Spleen (tissue), 7 donors: ENCODE results near the gene EYS.

Experiments used
- POLR2A ChIP-seq, 3 donors: fragments of 450-650 bp; IDR thresholded peaks; one replicate each; pipeline ENCODE4 v1.5.1; 2017; ENCODE audit warnings: antibody characterized with exemption in 3 of 3, mild to moderate bottlenecking in 1 of 3
- POLR2AphosphoS5 ChIP-seq, 3 donors: sonication (generic); formaldehyde crosslinking; IDR thresholded peaks; one replicate each; pipeline ENCODE4 v1.5.1; 2017; ENCODE audit warnings: antibody characterized with exemption in 3 of 3
- TF ChIP-seq, protein P1 (sequence below), 11 experiments: fragments of 200-600 bp in 7 of 11; fragments of 450-650 bp in 4 of 11; sonication (generic) in 4 of 11; IDR thresholded peaks in 8 of 11; conservative IDR thresholded peaks in 3 of 11; 1 replicate in 7 of 11; 2 replicates in 4 of 11; pipeline versions ENCODE4 v1.4.0 to v1.8.0; 2016 to 2021; ENCODE audit warnings: antibody characterized with exemption in 11 of 11, inconsistent platforms in 4 of 11, mild to moderate bottlenecking in 1 of 11
- donor health status: DM: no; HTN: no; CAD: no; lungs with moderate emphysema.
- donor health status: DM: no; HTN: no; CAD: no.
- donor health status: DM: no; HTN: no; CAD: no.

DNA sequence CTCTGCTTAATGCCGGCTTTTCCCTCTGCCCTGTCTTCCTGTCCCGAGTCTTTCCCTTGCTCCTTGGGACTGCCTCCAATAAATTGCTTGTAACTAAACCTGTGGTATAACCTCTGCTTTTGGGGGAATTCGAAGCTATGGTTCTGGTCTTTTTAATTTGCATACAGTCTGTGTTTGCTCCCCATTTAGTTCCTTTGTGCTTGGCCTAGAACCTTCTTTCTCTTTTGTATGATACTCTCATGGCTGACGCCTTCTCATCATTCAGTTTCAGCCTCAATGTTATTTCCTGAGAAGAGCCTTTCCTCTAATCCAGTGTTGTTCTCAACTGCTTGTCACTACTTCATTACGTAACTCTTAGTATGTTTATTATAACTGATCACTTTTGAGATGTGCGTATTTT, 1823.4 kb downstream of the EYS start:
- TF ChIP-seq, protein P1, sequence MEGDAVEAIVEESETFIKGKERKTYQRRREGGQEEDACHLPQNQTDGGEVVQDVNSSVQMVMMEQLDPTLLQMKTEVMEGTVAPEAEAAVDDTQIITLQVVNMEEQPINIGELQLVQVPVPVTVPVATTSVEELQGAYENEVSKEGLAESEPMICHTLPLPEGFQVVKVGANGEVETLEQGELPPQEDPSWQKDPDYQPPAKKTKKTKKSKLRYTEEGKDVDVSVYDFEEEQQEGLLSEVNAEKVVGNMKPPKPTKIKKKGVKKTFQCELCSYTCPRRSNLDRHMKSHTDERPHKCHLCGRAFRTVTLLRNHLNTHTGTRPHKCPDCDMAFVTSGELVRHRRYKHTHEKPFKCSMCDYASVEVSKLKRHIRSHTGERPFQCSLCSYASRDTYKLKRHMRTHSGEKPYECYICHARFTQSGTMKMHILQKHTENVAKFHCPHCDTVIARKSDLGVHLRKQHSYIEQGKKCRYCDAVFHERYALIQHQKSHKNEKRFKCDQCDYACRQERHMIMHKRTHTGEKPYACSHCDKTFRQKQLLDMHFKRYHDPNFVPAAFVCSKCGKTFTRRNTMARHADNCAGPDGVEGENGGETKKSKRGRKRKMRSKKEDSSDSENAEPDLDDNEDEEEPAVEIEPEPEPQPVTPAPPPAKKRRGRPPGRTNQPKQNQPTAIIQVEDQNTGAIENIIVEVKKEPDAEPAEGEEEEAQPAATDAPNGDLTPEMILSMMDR (IDR thresholded peaks at IDR 0.05 in 8 of 11, conservative IDR thresholded peaks at IDR 0.05 in 3 of 11): no peak
- TF ChIP-seq POLR2AphosphoS5 (IDR thresholded peaks at IDR 0.05) (no peak), POLR2A (IDR thresholded peaks at IDR 0.05) (no peak)
